SIG-M5 treated with dmso at 0.1 percent for 504 hours (cell line): ENCODE results near the gene TPO.
"Not testable (repeated sequence)": the region's sequence is repeated elsewhere in the genome, so short reads cannot be mapped to it uniquely, and the experiment has no call there.

Source experiments
- DNase-seq: peaks from one replicate; lab custom pipeline; 2025; ENCODE audit not compliant: unreplicated experiment; lab: John Stamatoyannopoulos, UW

Gene TPO

DNA sequence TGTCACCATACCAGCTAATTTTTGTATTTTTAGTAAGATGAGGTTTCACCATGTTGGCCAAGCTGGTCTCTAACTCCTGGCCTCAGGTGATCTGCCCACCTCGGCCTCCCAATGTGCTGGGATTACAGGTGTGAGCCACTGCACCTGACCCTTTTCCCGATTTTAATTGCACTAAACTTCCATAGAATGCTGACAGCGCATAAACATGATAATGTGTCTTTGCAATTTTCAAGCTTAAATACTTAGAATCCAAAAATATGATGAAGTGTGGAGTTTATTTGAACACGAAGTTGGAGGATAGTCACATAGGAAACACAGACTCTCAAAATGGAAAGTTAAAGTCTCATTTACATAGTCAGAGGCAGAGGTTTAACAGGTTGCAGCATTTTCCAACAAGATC, 138.6 kb downstream of the TPO start:
- no peak for DNase-seq

DNA sequence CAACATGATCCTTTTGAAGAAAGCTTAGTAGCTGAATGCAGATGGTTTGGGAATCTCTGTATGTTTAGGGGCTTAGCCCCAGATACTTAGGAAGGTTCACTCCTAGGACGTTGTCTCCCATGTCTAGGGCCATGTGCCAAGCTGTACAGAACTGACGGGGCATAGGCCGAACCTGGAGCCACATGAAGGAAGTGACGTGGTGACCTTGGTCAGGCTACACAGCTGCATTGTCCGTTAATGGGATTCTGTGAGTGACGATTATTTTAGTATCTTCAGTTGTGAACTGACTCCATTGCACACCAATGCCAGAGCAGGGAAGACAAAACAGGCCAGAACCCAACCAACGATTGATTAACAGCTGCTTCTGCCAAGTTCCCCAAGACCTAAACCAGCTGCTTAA, 139.3 kb downstream of the TPO start:
- no peak for DNase-seq

DNA sequence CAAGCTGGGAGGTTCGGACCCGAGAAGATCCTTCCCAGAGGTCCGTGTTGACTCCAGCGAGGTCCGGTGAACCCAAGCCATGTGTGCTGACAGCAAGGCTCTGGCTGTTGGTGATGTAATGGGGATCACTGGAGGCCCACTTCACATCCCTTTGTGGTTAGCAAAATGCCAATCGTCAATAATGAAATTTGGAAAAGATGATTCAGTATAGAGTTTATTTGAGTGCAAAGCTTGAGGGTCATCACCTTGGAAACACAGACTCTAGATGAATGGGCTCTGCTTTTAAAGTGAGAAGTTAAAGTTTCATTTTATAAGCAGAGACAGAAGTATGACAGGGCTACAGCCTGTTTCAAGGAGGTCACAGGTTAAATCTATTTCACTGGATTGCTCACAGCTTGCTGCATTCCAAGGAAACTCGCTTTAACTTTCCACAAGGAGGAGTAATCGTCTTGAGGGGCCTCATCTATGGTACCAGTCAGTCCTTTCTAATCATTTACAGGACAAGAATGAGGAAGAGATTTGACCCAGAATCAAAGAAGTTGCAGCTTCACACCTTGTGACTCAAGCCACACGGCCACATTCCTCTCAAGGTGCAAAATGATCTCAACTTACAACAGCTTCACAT, 140.5 kb downstream of the TPO start:
- DNase-seq = no peak

DNA sequence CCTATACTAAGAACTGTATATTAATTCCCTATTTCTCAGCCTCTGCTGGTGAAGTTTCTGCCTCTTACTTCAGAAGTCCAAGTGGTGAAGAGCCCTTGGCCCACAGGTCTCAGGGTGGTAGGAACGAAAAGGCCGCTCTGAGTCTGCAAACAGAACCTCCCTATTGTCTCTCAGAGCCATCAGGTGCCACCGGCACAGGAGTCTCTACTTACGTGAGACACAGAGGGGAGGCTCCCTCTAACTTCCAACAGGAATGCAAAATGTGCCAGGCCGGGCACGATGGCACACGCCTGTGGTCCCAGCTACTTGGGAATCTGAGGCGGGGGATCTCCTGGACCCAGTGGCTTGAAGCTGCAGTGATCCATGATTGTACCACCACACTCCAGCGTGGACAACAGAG, 143.0 kb downstream of the TPO start:
- no peak for DNase-seq

DNA sequence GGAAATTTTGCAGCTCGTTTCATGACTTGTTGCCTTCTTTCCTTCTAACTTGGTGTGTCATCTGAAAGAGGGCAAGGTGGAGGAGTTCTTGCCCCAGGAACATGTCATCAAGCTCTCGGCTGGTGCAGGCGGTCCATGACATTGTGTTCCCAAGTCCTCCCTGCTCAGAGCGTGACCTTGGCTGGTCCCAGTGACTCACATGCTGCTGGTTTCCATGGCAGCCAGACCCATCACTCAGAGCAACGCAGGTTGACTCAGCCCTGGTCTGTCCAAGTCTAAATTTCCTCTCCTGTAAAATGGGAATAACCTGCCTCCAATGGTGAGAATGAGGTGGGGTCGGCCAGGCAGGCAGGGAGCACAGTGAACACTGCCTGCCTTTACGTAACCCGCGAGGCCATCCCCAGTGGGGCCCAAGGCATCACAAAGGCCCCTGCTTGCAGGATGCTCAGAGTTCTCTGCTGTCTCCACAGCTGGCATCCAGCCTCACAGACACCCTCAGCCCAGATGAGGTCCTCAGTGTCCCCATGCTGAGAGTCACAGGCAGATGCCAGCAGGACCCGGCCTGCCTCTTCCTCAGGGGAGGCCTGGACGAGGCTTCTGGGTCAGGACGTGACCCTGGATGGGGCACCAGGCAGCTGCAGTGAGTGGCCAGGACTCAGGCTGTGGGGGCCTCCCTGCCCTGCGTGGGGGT, 143.7 kb downstream of the TPO start:
- no peak for DNase-seq

DNA sequence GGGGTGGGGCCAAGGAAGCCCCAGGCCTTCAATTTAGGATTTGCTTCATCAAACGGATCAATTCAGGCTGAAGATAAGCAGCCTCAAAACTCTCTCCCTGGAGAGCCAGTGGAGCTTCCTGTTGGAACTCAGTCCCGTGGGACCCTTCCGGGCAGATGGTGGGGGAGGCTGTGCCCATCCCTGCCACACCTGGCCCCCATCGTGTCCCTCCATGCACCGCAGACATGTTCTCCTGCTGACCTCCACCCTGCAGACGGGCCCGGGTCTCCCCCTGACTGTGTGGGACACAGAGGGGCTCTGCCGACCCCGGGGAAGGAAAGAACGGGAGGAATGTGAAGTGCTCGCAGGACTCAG, 144.2 kb downstream of the TPO start:
- DNase-seq = no peak

DNA sequence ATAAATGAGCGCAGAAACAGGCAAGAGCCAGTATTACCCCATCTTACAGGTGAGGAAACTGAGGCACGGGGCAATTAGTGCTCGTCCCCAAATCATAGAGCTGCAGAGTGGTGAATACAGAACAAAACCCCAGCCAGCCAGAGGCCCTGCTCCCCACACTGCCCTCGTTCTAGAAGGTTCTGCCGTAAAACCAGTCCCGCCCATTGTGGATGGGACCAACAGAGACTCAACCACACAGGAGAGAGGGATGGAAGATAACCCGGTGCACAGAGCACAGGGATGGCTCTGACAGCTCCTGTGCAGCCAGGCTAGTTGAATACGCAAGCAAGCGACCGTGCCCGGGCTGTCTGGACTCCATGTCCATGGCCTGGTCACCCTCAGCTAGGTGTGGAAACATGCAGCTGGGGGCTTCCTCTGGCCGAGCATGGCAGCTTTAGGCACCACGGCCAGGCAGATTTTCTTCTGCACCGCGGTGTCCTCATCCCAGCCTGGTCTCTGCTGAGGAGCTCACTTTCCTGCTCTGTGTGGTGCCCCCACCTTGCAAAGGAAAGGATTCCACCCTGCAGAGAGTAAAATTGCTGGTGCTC, 146.4 kb downstream of the TPO start:
- DNase-seq = no peak

DNA sequence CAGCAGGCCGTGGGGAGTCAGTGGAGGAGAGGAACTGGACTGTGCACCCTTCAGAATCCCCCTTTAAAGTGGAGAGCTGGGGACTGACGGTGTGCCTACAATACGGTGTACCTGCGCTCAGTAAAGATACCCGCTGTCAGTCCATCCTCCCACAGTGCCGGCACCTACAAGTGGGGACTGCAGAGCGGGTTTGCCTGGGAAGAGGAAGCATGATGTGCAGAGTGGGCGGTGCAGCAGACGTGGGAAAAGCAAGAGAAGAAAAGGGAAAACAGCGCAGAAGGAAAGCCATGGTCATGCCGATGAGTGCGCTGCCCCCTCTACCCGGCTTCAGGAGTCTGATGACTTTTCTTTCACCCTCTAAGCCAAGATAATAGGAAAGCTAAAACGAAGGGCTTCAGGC, 148.0 kb downstream of the TPO start:
- DNase-seq = no peak

DNA sequence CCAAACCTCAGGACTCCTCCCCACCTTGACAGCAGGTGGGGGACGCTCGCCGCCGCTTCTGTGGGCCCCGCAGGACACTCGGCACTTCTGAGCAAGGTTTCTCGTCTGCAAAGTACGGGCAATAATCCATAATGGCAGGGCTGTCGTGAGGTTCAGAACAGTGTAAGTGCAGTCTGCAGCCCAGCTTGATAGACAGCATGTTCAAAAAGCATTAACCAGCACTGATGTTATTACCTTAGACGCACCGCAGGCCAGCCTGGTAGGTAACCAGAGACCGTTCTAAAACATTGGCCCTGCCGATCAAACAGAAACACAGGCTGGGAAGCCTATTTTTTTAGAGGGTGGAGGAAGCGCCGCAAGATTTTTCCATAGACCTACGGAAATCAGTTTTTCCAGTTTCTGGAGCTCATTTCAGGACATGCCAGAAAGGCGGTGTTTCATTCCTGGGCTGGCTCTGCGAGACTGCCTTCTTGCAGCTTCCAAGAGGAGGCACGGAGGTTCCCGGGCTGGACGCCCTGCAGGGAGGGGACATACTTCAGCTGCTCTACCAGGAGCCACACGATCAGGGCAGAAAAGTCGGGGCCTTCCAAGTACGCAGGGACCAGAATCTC, 148.7 kb downstream of the TPO start:
- DNase-seq = no peak

DNA sequence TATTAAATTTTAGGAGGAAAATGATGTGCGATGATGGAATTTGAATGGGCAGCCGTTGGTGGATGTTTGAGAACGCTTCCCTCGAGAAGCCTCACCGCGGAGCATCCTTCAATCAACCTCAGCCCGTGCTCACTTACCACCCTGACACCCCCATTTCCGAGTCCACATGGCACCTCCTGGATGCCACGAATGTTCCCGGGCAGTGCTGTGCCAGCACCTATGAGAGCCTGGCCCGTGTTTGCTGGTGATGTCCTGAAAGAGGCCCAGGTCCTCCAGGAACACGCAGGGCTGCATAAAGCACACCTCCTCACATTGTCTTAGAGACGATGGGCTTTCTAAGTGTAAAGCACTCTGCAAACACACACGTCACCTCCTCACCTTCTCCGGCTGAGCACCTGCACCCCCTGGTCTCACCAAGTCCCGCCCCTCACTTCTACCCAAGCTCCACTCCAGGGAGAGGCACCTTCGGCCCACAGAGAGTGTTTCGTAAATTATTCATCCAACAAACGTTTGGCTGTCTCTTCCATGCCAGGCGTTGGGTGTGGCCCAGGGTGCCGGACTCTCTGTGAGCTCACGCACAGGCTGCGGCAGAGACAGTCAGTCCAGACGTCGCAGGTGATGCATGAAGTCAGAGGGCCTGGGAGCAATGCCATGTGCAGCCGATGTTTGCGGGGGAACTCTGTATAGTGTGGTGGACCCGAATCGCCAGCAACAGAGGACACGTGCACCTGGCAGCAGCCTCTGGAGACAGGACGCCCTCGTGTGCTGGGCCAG, 150.0 kb downstream of the TPO start:
- DNase-seq = no peak

DNA sequence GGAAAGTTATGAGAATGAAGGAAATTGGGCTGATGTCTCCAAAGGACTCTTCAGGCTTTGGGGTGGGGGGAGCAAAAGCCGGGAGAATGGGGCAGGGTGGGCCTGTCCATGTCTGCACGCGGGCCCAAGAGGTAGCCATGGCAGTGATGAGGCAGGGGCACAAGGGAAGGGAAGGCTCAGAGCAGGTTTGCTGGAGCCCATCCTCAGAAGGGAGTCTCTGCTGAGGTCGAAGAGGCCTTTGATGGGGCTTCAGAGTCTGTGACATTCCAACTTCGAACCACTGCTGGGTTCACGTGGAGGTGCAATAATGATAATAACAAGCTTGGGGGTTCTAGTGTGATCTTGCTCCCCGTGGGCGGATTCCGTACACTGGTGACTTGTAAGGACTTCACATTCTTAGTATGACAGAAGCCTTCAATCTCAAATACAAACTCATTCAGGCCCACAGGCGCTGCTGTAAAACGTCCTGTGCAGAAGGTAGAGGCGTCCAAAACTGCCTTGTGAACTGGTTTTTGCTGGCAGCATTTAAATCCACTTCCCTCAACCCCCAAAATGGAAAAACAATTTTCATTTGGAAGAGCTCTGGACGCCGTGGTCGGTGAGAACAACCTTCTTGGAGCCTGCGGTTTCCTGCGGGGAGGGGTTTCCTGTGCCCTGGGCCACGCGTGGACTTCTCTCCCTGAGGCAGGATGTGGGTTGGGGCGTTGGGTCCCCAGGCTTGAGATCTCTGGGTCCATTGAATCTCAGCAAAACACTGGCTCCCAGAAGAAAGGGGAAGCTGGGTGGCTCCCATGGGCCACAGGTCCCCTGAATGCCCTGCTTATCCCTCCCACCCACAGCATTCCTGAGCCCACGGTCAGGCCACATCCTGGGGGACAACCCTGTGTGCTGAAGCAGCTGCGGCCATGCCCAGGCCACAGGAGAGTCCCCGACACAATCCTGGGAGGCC, 151.0 kb downstream of the TPO start:
- DNase-seq = no peak

DNA sequence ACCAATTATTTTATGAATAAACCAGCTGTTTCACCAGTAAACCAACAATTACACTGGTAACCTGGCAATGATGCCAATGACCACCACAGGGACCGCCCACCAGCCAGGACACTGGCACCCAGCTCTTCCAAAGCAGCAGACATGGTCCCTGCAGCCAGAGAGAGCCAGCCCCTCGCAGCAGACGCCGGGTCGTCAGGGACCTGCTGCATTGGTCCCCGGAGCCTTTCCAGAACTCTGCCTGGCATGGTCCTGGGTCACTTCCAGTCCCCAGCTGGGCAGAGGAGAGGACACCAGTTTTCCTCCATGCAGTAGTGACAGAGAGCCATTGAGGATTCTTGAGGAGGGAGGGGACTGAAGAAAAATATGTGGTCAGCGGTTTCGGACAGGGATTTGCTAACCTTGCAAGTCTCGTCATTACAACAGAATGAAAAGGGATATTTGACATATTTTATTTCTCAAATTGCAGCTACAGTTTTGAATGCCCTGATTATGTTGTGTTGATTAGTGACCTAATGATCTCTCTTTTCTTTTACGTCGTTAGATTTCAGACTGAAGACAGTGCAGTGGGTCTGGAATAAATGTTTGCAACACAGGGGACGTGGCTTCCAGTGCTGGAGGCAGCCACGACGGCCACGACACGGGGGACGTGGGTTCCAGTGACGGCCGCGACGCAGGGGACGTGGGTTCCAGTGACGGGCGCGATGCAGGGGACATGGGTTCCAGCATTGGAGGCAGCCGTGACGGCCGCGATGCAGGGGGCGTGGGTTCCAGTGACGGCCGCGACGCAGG, 154.5 kb downstream of the TPO start:
- no peak for DNase-seq

DNA sequence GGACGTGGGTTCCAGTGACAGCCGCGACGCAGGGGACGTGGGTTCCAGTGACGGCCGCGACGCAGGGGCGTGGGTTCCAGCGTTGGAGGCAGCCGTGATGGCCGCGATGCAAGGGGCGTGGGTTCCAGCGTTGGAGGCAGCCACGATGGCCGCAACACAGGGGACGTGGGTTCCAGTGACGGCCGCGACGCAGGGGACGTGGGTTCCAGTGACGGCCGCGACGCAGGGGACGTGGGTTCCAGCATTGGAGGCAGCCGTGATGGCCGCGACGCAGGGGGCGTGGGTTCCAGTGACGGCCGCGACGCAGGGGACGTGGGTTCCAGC, 155.0 kb downstream of the TPO start:
- not testable (repeated sequence) for DNase-seq

DNA sequence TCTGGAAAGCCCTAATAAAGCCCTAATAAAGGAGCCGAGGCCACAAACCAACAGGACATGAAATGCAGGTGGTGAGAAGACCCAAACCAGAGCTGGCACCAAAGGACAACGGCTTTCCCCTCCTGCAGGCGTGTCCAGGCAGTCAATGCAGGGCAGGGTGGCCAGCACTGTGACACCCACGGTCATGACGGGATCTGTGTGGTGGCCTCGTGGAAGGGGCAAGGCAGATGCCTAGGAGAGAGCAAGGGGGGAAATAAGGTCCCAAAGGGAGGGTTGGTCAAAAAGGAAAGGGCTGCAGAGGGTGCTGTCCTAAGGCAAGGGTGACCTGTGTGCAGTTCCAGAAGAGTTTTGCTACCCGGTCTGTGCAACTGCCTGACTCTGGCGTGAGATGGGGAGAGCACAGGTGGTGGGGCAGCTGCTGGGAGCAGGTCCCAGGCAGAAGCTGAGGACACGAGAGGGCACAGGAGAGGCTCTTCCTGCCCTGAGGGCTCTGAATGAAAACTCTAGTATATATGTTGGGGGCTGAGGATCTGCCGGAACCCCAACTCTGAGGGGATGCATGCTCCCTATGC, 156.7 kb downstream of the TPO start:
- no peak for DNase-seq

DNA sequence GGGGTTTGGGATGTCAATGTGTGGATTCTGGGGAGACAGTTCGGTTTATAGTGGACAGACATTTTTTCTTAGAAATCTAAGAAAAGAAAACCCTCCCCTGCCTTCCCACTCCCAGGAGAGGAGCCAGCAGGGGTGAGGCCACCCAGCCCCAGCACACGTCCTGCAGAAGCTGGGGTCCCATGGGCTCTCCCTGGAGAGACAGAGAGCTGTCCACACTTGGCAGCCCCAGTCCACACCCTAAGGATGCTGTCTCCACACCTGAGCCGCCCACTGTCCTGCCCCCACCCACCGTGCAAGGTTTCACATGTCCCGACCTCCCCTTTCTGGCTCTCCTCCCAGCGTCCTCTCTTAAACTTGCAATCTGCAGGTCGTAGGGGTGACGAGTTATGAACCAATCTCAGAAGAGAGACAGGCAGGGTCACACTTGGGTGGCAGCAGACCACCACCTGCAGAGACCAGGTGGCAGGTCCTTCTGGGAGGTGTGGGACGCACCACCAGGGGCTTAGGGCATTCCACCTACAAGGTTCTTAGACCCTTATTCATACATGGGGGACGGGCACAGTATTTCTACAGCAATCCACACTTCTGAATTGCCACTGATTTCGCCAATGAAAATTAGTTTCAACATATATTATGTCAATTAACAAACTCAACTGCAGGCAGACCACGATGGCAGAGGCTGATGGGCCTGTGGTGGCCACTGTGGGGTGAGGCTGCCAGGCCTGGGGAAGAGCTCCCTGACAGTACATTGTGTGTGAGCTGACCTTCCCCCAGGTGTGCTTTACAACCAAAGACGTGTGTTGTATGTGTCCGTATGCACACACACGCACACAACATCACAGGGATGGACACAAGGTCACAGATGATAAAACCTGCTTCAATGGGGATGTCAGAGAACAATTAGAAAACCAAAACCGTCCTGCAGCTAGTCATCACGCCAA, 158.5 kb downstream of the TPO start:
- DNase-seq = no peak

DNA sequence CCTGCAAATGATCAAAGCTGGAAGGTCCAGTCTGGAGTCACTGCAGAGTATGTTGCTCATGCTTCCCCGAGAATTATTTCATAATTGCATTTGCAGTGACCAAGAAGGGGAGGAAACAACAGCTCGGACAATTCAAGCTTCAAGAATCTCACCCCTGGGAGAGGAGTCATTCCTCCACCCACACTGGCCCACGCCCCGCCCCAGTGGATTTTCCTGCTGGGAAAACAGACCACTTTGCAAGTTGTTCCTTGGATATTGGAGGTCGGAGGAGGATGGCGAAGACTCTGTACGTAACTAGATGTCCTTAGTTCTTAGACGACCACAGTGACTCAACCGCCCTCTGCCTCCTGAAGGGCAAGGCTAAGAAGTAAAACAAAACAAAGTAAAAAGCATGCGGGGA, 159.4 kb downstream of the TPO start:
- DNase-seq = no peak

DNA sequence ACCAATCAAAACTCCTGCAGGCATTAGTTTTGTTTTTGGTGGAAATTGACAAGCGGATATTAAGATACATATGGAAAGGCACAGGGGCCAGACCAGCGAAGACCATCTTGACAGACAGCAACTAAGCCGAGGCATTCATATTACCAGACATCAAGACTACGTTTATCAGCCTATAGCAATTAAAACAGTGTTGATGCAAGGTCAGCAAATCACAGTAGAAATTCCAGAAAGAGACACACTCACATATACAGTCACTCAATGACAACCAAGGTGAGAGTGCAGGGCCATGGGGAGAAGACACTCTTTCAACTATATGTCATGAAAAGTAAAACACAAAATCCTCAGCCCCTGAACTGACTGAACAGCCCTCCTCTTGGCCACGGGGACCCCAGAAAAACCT, 164.6 kb downstream of the TPO start:
- DNase-seq = no peak

DNA sequence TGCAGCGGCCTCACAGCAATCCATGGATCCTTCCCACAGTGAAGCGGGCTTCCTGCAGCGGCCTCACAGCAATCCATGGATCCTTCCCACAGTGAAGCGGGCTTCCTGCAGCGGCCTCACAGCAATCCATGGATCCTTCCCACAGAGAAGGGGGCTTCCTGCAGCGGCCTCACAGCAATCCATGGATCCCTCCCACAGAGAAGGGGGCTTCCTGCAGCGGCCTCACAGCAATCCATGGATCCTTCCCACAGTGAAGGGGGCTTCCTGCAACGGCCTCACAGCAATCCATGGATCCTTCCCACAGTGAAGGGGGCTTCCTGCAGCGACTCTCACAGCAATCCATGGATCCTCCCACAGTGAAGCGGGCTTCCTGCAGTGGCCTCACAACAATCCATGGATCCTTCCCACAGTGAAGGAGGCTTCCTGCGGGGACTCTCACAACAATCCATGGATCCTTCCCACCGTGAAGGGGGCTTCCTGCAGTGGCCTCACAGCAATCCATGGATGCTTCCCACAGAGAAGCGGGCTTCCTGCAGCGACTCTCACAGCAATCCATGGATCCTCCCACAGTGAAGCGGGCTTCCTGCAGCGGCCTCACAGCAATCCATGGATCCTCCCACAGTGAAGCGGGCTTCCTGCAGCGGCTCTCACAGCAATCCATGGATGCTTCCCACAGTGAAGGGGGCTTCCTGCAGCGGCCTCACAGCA, 168.1 kb downstream of the TPO start:
- DNase-seq = not testable (repeated sequence)
